ENCODE data around the gene REV1.

The REV1 gene

GRCh38 chr2:99458529-99458928 lies 31.3 kb downstream of the REV1 start:
- no peak for TF ChIP-seq REST (IDR thresholded peaks at IDR 0.05; ENCODE audit: insufficient read depth in 1 of 2, low read depth in 2 of 2, low read length in 2 of 2)
- no peak for TF ChIP-seq FOXP2 (optimal IDR thresholded peaks at IDR 0.05; ENCODE audit: borderline replicate concordance, extremely low read depth, extremely low read length, insufficient read depth)
- no peak for TF ChIP-seq SIN3A (IDR thresholded peaks at IDR 0.05; ENCODE audit: borderline replicate concordance, insufficient read depth, low read length)
- no peak for TF ChIP-seq TAF1 (IDR thresholded peaks at IDR 0.05; ENCODE audit: borderline replicate concordance, insufficient read depth, low read length)
- TF ChIP-seq POLR2AphosphoS5 (IDR thresholded peaks at IDR 0.05; ENCODE audit: low read depth, low read length), result no peak

DNA sequence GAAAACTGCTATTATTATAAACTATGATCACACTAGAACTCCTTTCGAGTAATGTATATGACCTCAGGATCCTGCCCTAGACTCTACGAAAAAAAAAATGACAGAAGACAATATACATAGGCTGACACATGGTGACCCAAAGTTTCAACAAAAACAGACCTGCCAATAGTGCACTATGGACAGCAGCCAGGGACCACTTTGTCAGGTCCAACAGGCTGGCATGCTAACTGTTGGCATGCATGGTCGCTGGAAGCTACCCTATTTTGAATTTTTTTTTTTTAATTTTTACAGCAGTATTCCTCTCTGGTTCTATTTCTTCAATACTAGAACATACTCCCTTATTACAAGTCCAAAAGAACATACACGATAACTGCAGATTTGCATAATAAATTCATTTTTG lies 38.1 kb downstream of the REV1 start:
- no peak for TF ChIP-seq TAF1 (IDR thresholded peaks at IDR 0.05; ENCODE audit: borderline replicate concordance, insufficient read depth, low read length)
- TF ChIP-seq SIN3A (IDR thresholded peaks at IDR 0.05; ENCODE audit: borderline replicate concordance, insufficient read depth, low read length), result no peak
- TF ChIP-seq POLR2AphosphoS5 (IDR thresholded peaks at IDR 0.05; ENCODE audit: low read depth, low read length), result no peak
- TF ChIP-seq REST (IDR thresholded peaks at IDR 0.05; ENCODE audit: insufficient read depth in 1 of 2, low read depth in 2 of 2, low read length in 2 of 2), result no peak
- no peak for TF ChIP-seq FOXP2 (optimal IDR thresholded peaks at IDR 0.05; ENCODE audit: borderline replicate concordance, extremely low read depth, extremely low read length, insufficient read depth)

DNA sequence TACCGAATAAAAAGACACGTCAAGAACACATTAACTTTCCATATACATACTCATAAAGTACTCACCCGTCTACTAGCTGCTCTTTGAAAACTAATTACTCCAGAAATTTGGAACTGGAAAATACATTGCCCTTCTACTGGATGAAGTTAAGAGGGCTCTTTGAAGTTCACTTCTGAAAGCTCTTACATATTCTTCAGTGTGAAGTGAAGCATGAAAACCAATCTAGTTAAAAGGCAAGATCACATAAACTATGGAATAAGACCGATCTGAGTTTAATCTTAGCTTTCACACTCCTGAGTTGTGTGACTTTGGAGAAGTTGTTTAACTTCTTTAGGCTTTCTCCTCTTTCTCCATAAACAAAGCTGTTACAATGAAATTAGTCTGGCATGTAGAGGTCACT lies 38.5 kb downstream of the REV1 start:
- TF ChIP-seq FOXP2 (optimal IDR thresholded peaks at IDR 0.05; ENCODE audit: borderline replicate concordance, extremely low read depth, extremely low read length, insufficient read depth) (no peak), REST (IDR thresholded peaks at IDR 0.05; ENCODE audit: insufficient read depth in 1 of 2, low read depth in 2 of 2, low read length in 2 of 2) (no peak), POLR2AphosphoS5 (IDR thresholded peaks at IDR 0.05; ENCODE audit: low read depth, low read length) (no peak), SIN3A (IDR thresholded peaks at IDR 0.05; ENCODE audit: borderline replicate concordance, insufficient read depth, low read length) (no peak), TAF1 (IDR thresholded peaks at IDR 0.05; ENCODE audit: borderline replicate concordance, insufficient read depth, low read length) (no peak)

DNA sequence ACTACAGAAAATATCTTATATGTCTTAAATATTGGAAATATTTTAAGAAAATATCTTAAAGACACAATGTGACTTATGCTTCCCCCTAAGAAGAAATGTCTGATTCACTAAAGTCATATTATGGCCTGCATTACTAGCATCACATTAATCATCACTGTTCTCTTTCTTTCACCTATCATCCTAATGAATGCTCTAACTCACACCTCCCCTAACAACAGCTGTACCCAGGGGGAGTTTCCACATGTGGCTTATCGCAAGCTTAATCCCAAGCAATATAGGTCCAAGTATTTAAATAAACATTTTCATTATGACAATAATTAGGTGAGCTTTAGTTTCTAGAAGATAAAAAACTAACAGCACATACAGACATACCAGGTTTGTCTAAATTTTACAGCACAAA lies 39.6 kb downstream of the REV1 start:
- TF ChIP-seq POLR2AphosphoS5 (IDR thresholded peaks at IDR 0.05; ENCODE audit: low read depth, low read length), result no peak
- TF ChIP-seq FOXP2 (optimal IDR thresholded peaks at IDR 0.05; ENCODE audit: borderline replicate concordance, extremely low read depth, extremely low read length, insufficient read depth), result no peak
- no peak for TF ChIP-seq TAF1 (IDR thresholded peaks at IDR 0.05; ENCODE audit: borderline replicate concordance, insufficient read depth, low read length)
- TF ChIP-seq SIN3A (IDR thresholded peaks at IDR 0.05; ENCODE audit: borderline replicate concordance, insufficient read depth, low read length), result no peak
- TF ChIP-seq REST (IDR thresholded peaks at IDR 0.05; ENCODE audit: insufficient read depth in 1 of 2, low read depth in 2 of 2, low read length in 2 of 2), result no peak

DNA sequence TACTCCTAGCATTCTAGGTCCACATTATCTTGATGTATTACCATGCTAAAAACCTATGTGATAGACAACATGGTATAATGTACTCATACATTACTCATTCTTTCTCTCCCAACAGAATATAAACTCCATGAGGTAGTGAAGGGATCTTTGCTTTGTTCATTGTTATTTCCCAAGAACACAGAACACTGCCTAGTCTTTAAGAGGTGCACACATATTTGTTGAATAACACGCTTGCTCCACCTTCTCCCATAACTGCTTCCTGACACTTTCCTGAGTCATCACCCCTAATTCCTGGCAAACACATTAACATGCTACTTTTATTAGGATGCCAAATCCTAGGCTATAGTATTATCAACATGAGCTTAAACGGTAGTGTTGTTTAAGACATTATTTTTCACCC lies 41.3 kb downstream of the REV1 start:
- TF ChIP-seq SIN3A (IDR thresholded peaks at IDR 0.05; ENCODE audit: borderline replicate concordance, insufficient read depth, low read length), result no peak
- TF ChIP-seq FOXP2 (optimal IDR thresholded peaks at IDR 0.05; ENCODE audit: borderline replicate concordance, extremely low read depth, extremely low read length, insufficient read depth), result no peak
- no peak for TF ChIP-seq REST (IDR thresholded peaks at IDR 0.05; ENCODE audit: insufficient read depth in 1 of 2, low read depth in 2 of 2, low read length in 2 of 2)
- TF ChIP-seq TAF1 (IDR thresholded peaks at IDR 0.05; ENCODE audit: borderline replicate concordance, insufficient read depth, low read length), result no peak
- no peak for TF ChIP-seq POLR2AphosphoS5 (IDR thresholded peaks at IDR 0.05; ENCODE audit: low read depth, low read length)
